Activated CD4-positive, CD25-positive, alpha-beta regulatory T cell treated with anti-CD3 and anti-CD28 coated beads, Interleukin-2, amount 50 U/mL, for 24 hours (primary cell): ENCODE data around the gene RNASEH2B.

Source experiments
- ATAC-seq, 2 donors: fragments of 150-1000 bp; cut with Tn5 transposase; one replicate each; pipeline ENCODE4 v1.10.0; 2021; ENCODE audit warnings: mild to moderate bottlenecking in 1 of 2, moderate library complexity in 1 of 2

RNASEH2B gene, protein sequence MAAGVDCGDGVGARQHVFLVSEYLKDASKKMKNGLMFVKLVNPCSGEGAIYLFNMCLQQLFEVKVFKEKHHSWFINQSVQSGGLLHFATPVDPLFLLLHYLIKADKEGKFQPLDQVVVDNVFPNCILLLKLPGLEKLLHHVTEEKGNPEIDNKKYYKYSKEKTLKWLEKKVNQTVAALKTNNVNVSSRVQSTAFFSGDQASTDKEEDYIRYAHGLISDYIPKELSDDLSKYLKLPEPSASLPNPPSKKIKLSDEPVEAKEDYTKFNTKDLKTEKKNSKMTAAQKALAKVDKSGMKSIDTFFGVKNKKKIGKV

DNA sequence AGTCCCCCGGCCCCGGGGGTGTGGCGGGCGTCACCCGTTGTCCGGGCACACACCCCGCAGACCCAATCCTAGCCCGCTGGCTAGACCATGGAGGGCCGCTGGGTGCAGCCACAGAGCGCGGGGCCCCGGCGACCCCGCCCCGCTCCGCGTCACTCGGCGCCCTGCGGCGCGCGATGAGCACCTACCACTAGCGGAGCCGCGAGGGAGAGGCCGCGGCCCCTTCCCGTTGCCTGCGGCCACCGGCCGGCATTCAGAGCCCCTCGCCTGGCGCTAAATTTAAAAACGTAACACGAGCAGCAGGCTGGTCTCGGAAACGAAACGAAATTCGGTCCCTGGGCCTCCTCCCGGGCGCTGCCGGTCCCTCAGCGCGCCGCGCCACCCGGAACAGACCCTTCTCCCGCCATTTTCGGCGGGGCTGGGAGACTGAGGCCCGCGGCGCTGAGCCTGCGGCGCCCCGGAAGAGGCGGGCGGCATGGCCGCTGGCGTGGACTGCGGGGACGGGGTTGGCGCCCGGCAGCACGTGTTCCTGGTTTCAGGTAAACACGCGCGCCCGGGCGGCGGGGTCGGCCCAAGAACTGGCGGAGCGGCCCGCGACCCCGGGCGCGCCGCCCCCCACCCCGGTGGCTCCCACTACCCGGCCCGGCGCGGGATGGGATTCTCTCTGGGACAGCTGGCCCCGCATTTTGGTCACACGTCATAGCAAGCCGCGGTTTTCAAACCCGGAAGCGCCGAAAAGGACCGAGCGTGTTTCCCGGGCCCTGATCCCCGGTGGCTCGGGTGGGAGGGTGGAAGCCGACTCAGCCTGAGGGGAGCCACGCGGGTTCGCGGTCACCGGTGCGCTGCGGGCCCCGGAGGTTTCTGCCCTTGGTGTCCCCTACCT, at the start of gene RNASEH2B:
Gene RNASEH2B, plus strand, starts transcription at position 187 of the 880 bp plus-strand sequence. Its CDS starts 286 bp downstream, at position 473.
- peak; percentile 86 to 89 for ATAC-seq

DNA sequence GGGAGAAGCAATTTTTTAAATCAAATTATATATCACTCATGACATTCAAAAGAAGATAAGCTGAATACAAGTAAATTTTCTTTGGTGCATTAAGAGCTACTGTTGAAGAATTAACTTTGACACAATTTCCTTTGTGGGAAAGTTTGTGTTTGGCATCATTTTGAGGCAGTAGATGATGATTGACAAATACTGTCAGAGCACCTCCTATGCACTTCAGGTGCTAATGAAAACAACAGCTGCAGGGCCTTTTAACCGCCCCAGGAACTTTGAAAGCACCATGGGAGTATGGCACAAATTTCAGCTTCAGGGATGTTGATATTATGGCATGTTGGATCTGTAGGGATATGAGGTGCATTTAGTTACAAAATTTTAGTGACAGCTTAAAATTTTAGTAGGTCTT, 45.1 kb upstream of the RNASEH2B start:
- no peak for ATAC-seq

DNA sequence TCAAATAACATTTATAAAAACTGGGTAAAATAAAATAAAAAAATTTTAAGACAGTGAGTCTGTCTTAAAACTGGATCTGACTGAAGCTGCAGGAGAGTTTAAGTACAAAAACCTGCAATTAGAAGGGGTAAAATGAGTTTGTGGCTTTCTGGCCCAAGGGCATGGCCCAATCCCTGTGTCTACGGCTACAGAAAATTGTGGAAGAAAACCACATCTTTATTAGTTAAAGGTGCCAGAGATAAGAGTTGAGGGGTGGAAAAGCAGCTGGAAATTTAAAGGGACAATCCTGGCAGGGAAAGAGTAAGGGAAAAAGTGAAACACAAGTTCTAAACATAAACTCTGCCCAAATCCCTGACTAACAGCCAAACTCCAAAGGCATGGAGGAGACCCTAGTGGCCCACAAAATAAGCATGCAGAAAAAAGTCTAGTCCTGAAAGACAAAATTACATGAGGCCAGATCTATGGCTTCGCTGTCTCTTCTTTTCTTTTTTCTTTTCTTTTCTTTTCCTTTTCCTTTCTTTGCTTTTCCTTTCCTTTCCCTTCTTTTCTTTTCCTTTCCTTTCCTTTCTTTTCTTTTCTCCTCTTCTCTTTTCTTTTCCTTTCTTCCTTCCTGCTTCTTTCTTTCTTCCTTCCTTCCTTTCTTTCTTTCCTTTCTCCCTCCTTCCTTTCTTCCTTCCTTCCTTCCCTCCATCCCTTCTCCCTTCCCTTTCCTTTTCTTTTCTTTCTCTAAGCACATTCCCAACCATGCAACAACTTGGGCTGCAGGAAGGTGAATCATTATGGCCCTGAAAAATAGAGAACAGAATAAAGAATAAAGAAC, 42.6 kb upstream of the RNASEH2B start:
- ATAC-seq: no peak

DNA sequence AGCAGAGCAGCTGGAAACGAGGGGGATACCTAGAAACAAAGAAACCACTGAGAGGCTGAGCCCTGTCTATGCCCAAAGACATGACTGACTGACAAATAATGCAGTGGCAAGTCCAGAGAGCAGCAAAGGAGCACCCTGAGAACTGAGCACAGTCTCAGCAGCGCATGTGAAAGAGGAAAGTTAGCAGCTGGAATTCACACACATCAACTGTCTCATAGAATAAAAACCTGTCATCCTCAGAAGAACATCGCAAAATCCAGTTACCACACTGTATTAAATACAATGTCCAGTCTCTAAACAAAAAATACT, 42.0 kb upstream of the RNASEH2B start:
- no peak for ATAC-seq

DNA sequence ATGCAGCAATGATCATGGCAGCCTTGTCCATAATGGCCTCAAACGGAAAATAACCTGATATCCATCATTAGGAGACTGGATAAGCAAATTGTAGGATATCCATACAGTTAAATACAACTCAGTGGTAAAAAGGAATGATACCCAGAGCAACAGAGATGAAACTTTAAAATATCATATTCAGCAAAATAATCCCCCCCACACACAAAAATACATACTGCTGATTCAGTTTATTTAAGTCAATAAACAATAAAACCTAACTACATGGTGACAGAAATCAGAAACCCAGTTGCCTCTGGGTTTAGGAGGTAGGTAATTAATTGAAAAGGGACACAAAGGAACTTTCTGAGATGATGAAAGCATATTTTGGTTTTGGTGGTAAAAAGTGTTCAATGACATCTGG, 38.2 kb upstream of the RNASEH2B start:
- ATAC-seq: no peak

DNA sequence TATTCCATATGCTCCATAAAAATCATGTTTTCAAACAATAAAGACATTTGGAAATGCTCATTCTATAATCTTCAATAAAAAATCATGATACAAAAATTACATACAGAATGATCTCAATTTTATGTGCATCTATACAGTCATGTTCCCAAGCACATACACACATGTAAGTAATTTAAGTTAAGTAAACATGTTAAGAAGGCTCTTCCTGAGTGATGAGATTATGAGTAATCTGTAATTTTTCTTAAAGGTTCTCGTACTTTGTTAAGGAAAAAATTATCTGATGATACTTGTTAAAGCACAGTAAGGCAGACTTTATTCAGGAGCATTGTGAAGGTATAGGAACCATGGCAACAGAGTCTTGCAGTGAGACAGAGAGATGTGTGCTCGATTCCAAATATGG, 36.1 kb upstream of the RNASEH2B start:
- no peak for ATAC-seq

DNA sequence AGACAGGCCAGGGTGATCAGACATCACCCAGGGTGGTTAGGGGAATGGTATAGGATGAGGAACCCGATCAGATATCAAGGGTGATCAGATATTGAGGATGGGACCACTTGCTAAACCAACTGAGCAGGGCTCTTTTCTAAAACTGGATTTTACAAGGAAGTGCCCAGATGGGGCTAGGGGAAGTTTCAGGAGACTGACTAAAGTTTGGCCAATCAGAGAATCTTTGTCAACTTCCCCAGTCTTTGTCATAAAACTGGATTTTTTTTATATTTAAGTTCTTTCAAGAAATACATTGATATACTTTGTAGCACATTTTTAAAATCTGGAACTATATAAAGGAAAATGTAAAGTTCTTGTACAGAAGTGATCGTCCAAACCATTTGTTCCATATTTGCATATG, 35.6 kb upstream of the RNASEH2B start:
- no peak for ATAC-seq

DNA sequence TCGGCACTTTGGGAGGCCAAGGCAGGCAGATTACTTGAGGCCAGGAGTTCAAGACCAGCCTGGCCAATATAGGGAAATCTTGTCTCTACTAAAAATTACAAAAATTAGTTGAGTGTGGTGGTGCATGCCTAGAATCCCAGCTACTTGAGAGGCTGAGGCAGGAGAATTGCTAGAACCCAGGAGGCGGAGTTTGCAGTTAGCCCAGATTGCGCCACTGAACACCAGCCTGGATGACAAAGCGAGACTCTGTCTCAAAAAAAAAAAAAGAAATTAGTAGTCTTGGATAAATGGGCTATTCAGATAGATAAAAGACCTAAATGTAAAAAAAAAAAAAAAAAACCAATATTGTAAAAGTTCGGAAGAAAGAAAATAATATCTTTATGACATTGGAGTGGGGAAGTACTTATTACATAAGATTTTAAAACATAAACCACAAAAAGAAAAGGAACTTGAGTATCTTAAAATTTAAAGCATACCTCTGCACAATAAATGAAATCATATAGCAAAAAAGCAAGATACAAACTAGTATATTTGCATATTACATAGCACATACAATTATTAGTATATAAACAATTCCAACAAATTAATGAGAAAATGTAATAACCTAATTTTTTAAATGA, 26.7 kb upstream of the RNASEH2B start:
- ATAC-seq: no peak

DNA sequence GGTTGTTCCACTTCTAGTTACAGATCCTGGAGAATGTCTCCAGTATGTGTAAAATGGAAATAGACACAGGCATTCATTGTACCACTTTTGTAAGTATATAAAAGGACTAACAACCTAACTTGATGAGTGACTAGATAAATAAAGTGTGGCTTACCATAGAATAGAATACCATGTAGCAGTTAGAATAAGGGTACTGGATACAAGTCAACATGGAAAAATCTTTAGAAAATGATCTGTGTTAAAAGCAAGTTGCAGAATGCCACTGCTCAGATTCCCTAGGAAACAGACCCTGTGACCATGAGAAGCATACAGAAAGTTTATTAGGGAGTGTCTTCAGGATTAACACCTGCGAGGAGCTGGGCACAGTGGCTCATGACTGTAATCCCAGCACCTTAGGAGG, 25.9 kb upstream of the RNASEH2B start:
- no peak for ATAC-seq

DNA sequence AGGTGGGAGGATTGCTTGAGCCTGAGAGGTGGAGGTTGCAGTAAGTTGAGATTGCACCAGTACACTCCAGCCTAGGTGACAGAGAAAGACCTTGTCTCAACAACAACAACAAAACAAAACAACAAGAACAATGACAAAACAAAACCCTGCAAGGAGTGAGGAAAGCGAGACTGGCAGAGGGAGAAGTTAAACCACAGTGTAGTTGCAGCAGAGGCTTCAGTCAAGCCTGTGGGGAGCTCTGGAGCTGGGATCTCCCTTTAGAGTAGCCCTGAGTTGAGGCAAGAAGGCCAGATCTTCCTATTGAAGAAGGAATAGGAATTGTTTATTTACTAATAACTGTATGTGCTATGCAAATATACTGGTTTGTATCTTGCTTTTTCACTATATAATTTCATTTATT, 25.3 kb upstream of the RNASEH2B start:
- no peak for ATAC-seq

DNA sequence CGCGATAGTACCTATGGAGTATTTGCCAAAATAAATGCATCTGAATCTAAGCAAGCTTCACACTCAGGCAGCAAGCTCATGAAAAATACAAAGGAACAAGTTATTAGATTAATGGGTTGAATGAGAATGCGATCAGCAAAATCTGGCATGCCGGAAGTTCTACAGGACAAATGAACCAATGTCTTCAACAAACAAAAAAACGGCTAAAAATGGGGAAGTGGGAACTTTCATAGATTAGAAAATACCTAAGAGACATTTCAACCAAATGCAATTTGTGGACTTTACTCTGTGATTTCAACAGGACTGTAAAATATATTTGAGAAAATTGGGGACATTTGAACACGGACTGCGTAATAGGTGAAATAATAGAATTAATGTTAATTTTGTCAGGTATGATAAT, 22.4 kb upstream of the RNASEH2B start:
- ATAC-seq: no peak

DNA sequence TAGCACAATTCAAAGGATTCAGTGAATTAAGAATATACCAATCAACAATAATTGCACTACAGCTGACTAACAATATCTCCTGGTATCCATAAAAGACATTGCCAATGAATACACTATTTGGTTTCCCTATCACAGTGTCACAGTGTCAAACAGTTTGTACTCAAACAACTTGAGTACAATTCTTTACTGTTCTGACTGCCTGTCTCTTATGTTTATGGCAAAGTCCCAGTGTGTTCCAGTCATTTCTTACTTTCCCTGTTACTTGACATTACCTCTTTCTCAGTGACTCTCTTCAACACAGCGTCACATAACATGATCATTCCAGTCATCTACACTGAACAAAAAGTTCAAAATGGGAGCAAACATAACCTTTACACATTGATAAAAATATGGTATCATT, 21.2 kb upstream of the RNASEH2B start:
- no peak for ATAC-seq

DNA sequence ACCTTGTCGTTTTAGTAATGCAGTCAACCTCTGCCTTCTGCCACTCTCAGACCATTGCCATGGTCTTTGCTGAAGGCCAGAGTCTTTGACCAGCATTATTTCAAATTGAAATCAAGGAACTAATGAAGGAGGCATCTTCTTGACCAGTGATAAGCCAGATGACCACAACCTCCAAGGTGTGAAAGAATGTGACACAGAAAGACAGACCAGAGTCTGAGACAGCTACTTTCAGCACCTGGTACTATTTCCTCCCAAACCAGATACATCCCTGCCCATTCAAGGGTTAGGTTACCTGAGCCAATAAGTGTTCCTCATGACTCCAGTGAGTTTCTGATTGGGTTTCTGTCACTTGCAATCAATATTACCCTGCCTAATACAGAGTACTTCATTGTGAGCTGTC, 20.3 kb upstream of the RNASEH2B start:
- no peak for ATAC-seq

DNA sequence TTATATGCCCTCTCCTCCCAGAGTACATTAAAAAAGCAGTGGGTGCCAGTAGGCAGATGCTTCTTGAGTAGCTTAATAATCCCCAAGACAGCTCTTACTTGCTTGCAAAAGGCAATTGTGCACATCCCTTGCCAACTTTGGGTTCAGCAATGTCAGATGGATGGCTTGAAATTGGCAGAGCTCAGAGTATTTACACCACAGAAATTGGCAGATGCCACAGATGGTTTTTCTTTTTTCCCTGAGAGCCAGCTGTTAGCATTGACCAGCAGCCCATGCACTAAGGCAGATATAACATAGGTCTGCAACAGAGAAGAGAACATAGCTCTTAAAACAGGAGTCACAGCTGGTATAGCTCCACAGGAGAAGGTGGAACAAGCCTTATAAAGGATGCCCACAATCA, 18.4 kb upstream of the RNASEH2B start:
- no peak for ATAC-seq

DNA sequence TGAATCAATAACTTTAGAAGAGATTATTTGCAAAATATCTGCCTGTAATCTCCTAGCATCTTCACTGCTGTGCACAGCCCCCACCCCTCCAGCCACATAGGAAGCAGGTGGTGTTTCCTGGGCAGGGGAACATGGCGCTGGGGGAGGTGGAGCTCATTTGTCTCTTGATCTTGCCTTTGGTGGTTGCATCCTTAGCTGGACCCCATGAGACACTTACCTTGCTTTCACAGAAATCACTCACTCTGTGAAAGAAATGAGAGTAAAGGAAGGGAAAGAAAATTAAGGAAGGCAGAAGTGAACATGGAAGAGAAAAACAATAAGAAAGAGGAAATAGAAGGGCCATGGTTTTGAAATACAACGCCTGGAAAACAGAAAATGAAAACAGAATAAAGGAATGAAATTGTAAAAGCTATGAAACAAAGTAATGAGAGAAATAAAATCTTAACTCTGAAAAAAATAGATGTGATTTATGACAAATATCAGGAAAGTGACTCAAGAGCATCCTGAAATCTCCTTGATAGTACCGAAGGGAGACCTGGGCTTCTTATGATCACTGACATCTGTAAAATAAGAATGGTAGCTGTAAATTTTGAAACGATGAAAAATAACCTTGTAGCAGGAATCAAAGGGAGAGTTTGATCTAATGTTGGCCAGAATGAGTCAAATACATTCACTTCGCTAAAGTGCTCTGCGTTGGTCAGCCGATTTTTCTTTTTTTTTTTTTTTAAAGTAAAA, 17.2 kb upstream of the RNASEH2B start:
- ATAC-seq: no peak

DNA sequence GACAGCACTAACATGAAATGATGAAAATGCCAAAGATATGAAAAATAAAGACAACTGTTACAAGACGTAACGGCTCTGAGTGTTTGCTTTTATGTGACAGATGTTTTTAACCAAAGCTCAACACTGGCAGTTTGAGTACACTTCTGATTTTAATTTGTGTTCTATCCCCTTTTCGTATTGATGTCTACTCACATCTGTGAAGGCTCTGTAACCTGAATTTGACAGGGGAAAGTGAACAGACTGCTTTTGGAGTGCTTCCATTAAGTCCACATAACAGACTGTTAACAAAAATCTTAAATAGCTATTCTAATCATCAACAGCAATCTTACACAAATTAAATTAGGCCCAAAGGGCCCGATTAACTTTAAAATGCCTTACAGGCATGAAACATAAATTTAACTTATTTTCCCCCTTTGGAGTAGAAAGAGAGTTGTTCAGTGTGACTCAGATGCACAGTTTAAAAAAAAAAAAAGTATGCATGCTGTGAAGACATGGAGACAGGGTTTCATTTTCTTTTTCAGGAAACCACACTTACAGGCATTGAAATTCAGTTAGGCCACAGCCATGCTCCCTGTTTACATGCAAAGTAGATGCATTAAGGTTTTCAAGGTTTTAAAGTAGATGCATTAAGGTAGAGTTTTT, 16.3 kb upstream of the RNASEH2B start:
- ATAC-seq: peak; percentile 96 to 97

DNA sequence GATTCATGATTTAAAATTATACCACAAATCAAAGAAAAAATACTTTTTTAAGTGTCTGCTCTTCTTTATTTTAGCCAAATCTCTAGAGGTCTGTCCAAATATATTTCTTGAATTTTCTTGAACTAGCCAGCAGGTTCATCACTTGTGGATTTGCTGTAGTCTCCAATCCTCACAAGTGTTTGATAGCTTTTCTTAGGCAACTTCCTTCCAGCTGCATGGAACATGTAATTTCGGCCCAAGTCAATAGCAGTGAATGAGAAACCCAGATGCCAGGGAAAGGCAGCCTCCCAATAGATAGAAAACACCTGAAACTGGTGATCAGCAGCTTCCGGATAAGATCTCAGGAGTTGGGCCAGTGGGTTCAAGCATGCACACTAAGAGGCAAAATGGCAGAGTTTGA, 15.6 kb upstream of the RNASEH2B start:
- ATAC-seq: no peak

DNA sequence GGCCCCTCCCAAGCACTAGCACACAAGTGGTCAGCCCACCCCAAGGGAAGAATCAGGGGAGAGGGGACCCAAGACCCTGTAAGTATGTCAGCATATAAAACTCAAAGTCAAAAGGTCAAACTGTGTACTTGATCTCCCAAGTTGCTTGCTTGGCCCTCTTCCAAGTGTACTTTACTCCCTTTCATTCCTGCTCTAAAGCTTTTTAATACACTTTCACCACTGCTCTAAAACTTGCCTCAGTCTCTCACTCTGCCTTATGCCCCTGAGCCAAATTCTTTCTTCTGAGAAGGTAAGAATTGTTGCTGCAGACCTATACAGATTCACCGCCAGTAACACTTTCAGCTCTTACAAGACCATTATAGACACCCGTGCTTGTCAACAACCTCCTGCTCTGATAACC, 15.1 kb upstream of the RNASEH2B start:
- no peak for ATAC-seq

DNA sequence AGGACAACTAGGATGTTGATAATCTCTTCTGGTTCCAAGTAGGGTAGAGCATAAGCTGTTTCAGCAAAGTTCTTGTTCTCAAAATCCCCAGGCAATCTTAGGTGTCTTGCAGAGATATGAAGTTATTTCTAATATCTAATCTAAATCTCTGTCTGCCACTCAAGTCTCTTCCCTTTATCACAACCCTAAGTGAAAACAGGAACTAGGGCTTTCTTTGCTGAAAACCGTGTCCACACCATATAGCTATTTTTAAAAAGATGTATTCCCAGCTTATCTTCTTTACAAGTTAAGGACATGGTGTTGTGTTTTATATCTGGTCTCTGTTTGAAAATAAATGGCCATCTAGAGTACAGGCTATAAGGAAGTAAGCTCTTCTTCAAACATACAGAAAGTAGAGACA, 11.3 kb upstream of the RNASEH2B start:
- ATAC-seq: no peak

DNA sequence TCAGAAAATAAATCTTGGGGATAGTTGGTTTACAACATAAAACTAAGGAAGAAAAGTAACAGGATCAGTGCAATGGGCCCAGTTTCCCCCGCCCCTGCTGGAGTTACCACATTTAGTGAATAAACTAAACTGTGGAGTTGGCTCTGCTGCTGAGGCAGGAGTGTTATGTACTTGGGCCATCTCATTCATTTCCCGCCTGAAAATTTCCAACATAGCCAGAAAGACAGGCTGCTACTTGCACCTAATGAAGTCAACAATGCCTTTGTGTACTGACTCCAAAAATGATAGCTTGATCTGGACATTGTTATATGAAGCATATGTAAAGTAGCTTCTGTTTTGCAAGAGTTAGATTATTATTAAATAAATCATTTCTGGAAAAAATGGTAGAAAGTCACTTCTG, 7.9 kb upstream of the RNASEH2B start:
- no peak for ATAC-seq

DNA sequence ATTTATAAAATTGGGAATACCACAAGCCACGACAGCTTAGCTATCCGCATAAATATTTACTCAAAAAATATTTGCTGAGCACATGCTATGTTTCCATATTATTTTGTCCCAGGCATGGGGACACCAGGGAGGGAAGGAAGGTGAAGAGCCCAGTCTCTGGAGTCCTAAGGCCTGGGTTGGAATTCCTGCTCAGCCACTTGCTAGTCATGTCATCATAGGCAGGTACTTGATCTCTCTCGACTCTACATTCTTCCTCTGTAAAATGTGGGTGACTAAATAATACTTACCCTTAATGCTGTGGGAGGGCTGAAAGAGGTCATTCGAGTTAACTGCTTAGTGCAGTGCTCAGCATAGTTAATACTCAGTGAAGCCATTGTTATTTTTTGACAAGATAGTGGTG, 4.3 kb upstream of the RNASEH2B start:
- ATAC-seq: no peak

DNA sequence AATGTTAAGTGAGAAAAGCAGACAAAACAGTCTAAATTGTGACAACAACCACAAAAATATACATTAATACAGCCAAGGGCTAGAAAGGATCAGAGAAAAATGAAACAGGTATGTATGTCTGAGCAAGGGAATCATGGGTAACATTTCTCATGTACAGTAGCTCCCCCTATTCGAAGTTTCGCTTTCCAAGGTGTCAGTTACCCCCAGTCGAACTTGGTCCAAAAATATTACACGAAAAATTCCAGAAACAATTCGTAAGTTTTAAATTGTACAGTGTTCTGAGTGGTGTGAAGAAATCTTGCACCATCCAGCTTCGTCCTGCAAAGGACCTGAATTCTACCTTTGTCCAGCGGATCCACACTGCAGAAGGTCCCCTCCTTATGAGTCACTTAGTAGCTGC, 1.8 kb upstream of the RNASEH2B start:
- ATAC-seq: no peak
